Urinary bladder (tissue), 4 donors: ENCODE measurements around the gene CLEC11A. TPM values are rescaled to one million over a fixed set of nuclear protein-coding genes. Genes with fewer than 3 reads are reported as not detected.
"Not testable (repeated sequence)": the region's sequence is repeated elsewhere in the genome, so short reads cannot be mapped to it uniquely, and the experiment has no call there.

Source experiments
- DNase-seq: peaks from one replicate; pipeline ENCODE4 v3.0.0-alpha.2; 2015; ENCODE audit errors: extremely low spot score
- H3K27ac ChIP-seq: one replicate; pipeline ENCODE4 v1.5.1; 2013; ENCODE audit warnings: low read depth, mild to moderate bottlenecking, moderate library complexity
- H3K36me3 ChIP-seq: one replicate; pipeline ENCODE4 v1.6.1; 2013; ENCODE audit warnings: mild to moderate bottlenecking, moderate library complexity; ENCODE audit not compliant: insufficient read depth
- H3K4me1 ChIP-seq: one replicate; pipeline ENCODE4 v1.6.1; 2013; ENCODE audit warnings: mild to moderate bottlenecking, moderate library complexity; ENCODE audit not compliant: insufficient read depth
- H3K4me3 ChIP-seq: one replicate; pipeline ENCODE4 v1.5.1; 2013; ENCODE audit warnings: low read depth, low read length
- WGBS: extraction: QIAGEN DNeasy Blood & Tissue Kit; methylation state at CpG from one replicate; pipeline ENCODE4 v1.1.7; 2013; 5-methylcytosine and 5-hydroxymethylcytosine counted together
- polyA plus RNA-seq: library from polyadenylated mRNA; stranded (reverse); fragments of 200-250 nt; gene quantifications from one replicate; pipeline ENCODE4 v1.2.3, GENCODE V29; 2013
- total RNA-seq: library from RNA; depleted of rRNA; stranded (reverse); fragments of >200 nt; gene quantifications from one replicate; pipeline ENCODE4 v1.2.3, GENCODE V29; 2014
- donor health status: healthy with polysubstance abuse.
- donor health status: healthy.

Gene CLEC11A
- total and polyA plus RNA-seq, 2 donors, result 32.4 to 43.7 TPM

- not testable (repeated sequence) for H3K4me3 ChIP-seq, H3K27ac ChIP-seq, H3K4me1 ChIP-seq, DNase-seq, H3K36me3 ChIP-seq
- WGBS, result 69% methylated on average over 12 of the region's 12 CpGs
Observed at GRCh38 chr19:50766746-50767145, 43.6 kb downstream of the CLEC11A start.

DNA sequence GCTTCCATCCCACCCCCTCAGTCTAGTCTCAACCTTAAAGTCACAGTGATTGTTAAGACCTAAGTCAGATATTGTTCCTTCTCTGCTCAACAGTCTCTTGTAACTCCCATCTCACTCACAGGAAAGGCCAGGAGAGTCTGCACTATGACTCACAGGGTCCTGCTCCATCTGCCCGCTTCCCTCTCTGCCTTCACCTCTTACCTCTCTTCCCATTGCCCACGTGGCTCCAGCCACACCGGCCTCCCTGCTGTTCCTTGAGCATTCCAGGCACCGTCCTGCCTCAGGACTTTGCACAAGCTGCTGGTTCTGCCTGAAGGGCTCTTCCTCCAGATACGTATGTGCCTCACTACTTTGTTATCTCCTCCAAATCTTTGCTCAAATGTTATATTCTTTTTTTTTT lies 44.1 kb downstream of the CLEC11A start:
- not testable (repeated sequence) for H3K4me3 ChIP-seq, DNase-seq
- 34% methylated on average over 5 of the region's 5 CpGs for WGBS

DNA sequence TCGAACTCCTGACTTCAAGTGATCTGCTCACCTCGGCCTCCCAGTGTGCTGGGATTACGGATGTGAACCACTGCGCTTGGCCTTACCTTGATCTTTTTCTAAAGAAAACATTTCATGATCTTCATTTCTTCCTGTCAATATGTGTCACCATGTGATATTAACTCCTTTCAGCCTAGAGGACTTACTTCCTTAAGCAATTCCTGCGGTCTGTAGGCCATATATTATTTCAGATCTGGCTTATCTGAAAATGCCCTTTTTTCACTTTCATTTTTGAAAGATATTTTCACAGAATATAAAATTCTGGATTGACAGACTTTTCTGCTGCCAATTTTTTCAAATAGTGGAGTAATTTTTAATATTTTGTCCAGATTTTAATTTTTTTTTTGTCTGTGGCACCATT lies 45.1 kb downstream of the CLEC11A start:
- WGBS, result 77% methylated on average over 5 of the region's 5 CpGs
- H3K27ac ChIP-seq, result no peak overlapping the region
- H3K36me3 ChIP-seq, result no peaks in the 10 kb centered on the region
- no peak for DNase-seq
- H3K4me3 ChIP-seq, result no peak overlapping the region
- H3K4me1 ChIP-seq, result no peaks in the 10 kb centered on the region

More for the DNA sequence above, 44.1 kb downstream of the CLEC11A start:
- not testable (repeated sequence) for H3K4me1 ChIP-seq, H3K36me3 ChIP-seq, H3K27ac ChIP-seq

DNA sequence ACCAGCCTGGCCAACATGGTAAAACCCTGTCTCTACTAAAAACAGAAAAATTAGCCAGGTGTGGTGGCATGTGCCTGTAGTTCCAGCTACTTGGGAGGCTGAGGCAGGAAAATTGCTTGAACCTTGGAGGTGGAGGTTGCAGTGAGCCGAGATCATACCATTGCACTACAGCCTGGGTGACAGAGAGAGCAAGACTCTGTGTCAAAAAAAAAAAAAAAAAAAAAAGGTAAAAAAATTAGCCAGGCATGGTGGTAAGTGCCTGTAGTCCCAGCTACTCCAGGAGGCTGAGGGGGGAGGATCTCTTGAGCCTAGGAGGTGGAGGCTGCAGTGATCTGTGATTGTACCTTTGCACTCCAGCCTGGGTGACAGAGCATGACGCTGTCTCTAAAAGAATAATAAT lies 47.0 kb downstream of the CLEC11A start, which contains the start of gene GPR32:
TSS of gene GPR32 (plus strand) at position 301 of the 400 bp plus-strand sequence. CDS start 137 bp downstream, outside the sequence.
- not testable (repeated sequence) for H3K4me1 ChIP-seq, H3K36me3 ChIP-seq, H3K27ac ChIP-seq, DNase-seq, H3K4me3 ChIP-seq
- WGBS, result 80% methylated on average over 2 of the region's 2 CpGs

DNA sequence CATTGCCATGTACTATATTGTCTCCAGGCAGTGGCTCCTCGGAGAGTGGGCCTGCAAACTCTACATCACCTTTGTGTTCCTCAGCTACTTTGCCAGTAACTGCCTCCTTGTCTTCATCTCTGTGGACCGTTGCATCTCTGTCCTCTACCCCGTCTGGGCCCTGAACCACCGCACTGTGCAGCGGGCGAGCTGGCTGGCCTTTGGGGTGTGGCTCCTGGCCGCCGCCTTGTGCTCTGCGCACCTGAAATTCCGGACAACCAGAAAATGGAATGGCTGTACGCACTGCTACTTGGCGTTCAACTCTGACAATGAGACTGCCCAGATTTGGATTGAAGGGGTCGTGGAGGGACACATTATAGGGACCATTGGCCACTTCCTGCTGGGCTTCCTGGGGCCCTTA lies 47.7 kb downstream of the CLEC11A start:
- DNase-seq, result no peak
- Histone ChIP-seq H3K36me3 (no peaks in the 10 kb centered on the region), H3K27ac (no peak overlapping the region), H3K4me1 (no peaks in the 10 kb centered on the region), H3K4me3 (no peak overlapping the region)
- WGBS, result 87% methylated on average over 13 of the region's 13 CpGs

GRCh38 chr19:50772476-50772875 lies 49.3 kb downstream of the CLEC11A start:
- DNase-seq, result no peak
- Histone ChIP-seq H3K27ac (no peak overlapping the region), H3K4me1 (no peaks in the 10 kb centered on the region), H3K36me3 (no peaks in the 10 kb centered on the region), H3K4me3 (no peak overlapping the region)
- WGBS, result 60% methylated on average over 2 of the region's 2 CpGs

DNA sequence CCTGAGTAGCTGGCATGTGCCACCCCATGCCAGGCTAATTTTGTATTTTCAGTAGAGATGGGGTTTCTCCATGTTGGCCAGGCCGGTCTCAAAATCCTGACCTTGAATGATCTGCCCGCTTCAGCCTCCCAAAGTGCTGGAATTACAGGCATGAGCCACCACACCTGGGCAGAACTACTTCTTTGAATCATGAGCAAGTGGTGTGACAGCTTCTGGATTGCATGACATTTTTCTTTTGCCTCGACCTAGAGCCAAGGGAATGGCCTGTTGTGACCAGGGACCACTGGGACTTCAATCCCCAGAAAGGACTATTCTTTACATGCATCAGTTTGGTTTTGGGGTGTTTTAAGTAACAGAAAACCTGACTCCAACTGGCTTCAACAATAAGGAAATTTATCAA lies 49.7 kb downstream of the CLEC11A start:
- not testable (repeated sequence) for H3K27ac ChIP-seq, H3K36me3 ChIP-seq, H3K4me1 ChIP-seq, DNase-seq, H3K4me3 ChIP-seq
- 84% methylated on average over 3 of the region's 3 CpGs for WGBS

GRCh38 chr19:50773454-50773853 lies 50.3 kb downstream of the CLEC11A start:
- not testable (repeated sequence) for DNase-seq, H3K4me1 ChIP-seq, H3K4me3 ChIP-seq, H3K27ac ChIP-seq, H3K36me3 ChIP-seq
- WGBS, result 49% methylated on average over 7 of the region's 7 CpGs

Other genes with a start within 250 kb of the CLEC11A start
- gene EMC10, start 246.9 kb upstream of the CLEC11A start, total RNA-seq, result 36.4 TPM
- 107 TPM for gene EMC10, start 246.9 kb upstream of the CLEC11A start, polyA plus RNA-seq
- gene GARIN5A, start 246.5 kb upstream of the CLEC11A start, total RNA-seq, result not detected
- gene GARIN5A, start 246.5 kb upstream of the CLEC11A start, polyA plus RNA-seq, result 1.3 TPM
- gene JOSD2, start 212.2 kb upstream of the CLEC11A start, total RNA-seq, result 10.5 TPM
- 73.6 TPM for gene JOSD2, start 212.2 kb upstream of the CLEC11A start, polyA plus RNA-seq
- not detected for gene ASPDH, start 209.5 kb upstream of the CLEC11A start, total RNA-seq
- gene ASPDH, start 209.5 kb upstream of the CLEC11A start, polyA plus RNA-seq, result not detected
- gene LRRC4B, start 154.9 kb upstream of the CLEC11A start, total RNA-seq, result 12.8 TPM
- gene LRRC4B, start 154.9 kb upstream of the CLEC11A start, polyA plus RNA-seq, result 14.5 TPM
- 0.16 TPM for gene SYT3, start 83.5 kb upstream of the CLEC11A start, total RNA-seq
- 0.32 TPM for gene SYT3, start 83.5 kb upstream of the CLEC11A start, polyA plus RNA-seq
- not detected for gene C19orf81, start 73.9 kb upstream of the CLEC11A start, total RNA-seq
- 0.94 TPM for gene C19orf81, start 73.9 kb upstream of the CLEC11A start, polyA plus RNA-seq
- 4.3 TPM for gene SHANK1, start 3.6 kb upstream of the CLEC11A start, total RNA-seq
- gene SHANK1, start 3.6 kb upstream of the CLEC11A start, polyA plus RNA-seq, result 0.60 TPM
- not detected for gene GPR32, start 47.1 kb downstream of the CLEC11A start, total RNA-seq
- not detected for gene GPR32, start 47.1 kb downstream of the CLEC11A start, polyA plus RNA-seq
- not detected for gene ACP4, start 67.1 kb downstream of the CLEC11A start, total RNA-seq
- gene ACP4, start 67.1 kb downstream of the CLEC11A start, polyA plus RNA-seq, result not detected
- gene KLK1, start 100.4 kb downstream of the CLEC11A start, total RNA-seq, result not detected
- 0.39 TPM for gene KLK1, start 100.4 kb downstream of the CLEC11A start, polyA plus RNA-seq
- not detected for gene KLK15, start 110.2 kb downstream of the CLEC11A start, total RNA-seq
- gene KLK15, start 110.2 kb downstream of the CLEC11A start, polyA plus RNA-seq, result not detected
- gene KLK3, start 131.6 kb downstream of the CLEC11A start, total RNA-seq, result not detected
- not detected for gene KLK3, start 131.6 kb downstream of the CLEC11A start, polyA plus RNA-seq
- not detected for gene KLK2, start 150.1 kb downstream of the CLEC11A start, total RNA-seq
- gene KLK2, start 150.1 kb downstream of the CLEC11A start, polyA plus RNA-seq, result not detected
- gene KLK4, start 188.0 kb downstream of the CLEC11A start, total RNA-seq, result not detected
- gene KLK4, start 188.0 kb downstream of the CLEC11A start, polyA plus RNA-seq, result not detected
- gene KLK5, start 229.7 kb downstream of the CLEC11A start, total RNA-seq, result not detected
- not detected for gene KLK5, start 229.7 kb downstream of the CLEC11A start, polyA plus RNA-seq
- not detected for gene KLK6, start 246.2 kb downstream of the CLEC11A start, total RNA-seq
- not detected for gene KLK6, start 246.2 kb downstream of the CLEC11A start, polyA plus RNA-seq